GM18909 (cell line): ENCODE measurements around the gene RAD52.
"Not testable (repeated sequence)": the region's sequence is repeated elsewhere in the genome, so short reads cannot be mapped to it uniquely, and the experiment has no call there.

Experiments used
- ATAC-seq: cut with Tn5 transposase; IDR thresholded peaks from one replicate; pipeline ENCODE4 v1.9.1; 2021; ENCODE audit warnings: mild to moderate bottlenecking; ENCODE audit not compliant: unreplicated experiment, poor library complexity

Gene RAD52

GRCh38 chr12:968545-968944, 19.1 kb upstream of the RAD52 start:
- ATAC-seq, result no peak

DNA sequence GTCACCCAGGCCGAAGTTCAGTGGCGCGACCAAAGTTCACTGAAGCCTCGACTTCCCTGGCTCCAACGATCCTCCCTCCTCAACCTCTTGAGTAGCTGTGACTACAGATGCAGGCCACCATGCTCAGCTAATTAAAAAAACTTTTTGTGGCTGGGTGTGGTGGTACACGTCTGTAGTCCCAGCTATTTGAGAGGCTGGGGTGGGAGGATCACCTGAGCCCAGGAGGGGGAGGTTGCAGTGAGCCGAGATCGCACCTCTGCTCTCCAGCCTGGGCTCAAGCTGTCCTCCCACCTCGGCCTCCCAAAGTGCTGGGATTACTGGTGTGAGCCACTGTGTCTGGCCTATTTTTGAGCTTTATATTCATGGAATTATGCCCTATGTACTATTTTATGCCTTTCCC, 18.1 kb upstream of the RAD52 start:
- ATAC-seq, result no peak

DNA sequence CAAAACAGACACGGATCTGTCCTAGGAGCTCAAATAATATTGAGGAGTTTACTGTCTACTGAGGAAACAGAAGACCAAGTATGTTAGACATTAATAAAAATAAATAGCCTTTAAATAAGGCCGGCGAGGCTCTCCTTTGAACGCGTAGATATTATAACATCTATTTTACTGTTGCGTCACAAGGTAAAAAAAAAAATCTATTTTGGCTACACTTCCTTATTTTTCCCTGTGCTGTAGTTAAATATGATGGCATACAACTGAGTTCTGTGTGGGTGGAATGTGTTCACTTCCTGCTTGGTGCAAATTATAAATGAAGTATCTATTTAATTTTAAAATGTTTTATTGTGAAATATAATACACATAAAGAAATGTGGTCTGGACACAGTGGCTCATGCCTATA, 17.2 kb upstream of the RAD52 start:
- ATAC-seq, result no peak

DNA sequence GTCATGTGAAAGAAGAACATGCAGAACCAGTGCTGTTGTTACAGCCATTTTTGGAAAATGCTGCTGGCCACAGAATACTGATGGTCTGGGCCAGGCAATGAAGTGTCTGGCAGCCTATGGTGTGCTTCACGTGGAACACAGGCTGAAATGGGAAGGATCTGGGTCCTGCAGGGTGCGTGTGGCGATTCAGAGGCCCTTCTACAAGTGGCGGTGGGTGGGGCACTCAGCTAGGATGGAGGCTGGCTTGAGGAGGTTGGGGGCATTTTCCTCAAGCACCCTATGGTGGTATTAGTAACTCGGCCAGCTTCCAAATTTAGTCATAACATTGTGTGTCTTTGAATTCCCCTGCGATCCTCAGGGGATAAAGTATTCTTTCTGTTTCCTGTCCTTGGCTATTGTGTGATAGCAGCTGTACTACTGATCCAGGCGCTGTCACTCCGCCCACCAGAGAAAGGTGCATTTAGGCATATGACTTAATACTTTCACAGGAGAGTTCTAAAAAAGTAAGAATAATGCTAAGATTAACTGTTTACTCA, 9.2 kb upstream of the RAD52 start:
- ATAC-seq, result no peak

DNA sequence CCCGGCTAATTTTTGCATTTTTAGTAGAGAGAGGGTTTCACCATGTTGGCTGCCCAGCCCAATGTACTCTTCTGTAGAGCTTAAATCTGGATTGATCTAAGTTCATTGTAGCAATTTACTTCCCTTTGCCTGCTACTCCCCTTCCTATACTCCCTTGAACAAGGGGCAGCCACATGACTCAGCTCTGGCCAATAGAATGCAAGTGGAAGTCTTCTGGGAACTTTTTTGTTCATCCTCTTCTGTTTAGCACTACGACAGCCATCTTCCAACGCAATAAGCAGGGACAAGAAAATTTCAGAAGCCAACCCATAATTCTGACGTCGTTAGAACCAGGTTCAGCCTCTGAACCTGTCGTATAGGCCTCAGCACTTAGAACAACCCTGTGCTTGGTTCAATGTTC, 6.4 kb upstream of the RAD52 start:
- ATAC-seq, result no peak

GRCh38 chr12:954741-955140, 5.2 kb upstream of the RAD52 start:
- ATAC-seq, result no peak

- no peak for ATAC-seq
Measured at GRCh38 chr12:953776-954175, 4.3 kb upstream of the RAD52 start.

DNA sequence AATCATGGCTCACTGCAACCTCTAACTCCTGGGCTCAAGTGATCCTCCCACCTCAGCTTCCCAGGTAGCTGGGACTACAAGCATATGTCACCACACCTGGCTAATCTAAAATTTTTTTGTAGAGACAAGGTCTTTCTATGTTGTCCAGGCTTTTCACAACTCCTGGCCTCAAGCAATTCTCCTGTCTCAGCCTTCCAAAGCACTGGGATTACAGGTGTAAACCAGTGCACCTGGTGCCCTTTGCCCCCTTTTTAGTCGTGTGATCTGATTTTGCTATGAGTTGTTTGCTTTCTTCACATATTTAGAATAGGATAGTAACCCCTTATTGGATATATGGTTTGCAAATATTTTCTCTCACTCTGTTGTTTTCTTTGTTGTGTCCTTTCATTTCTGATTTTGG, 1.7 kb upstream of the RAD52 start:
- no peak for ATAC-seq

GRCh38 chr12:948238-948637, 1.3 kb downstream of the RAD52 start:
- no peak for ATAC-seq

DNA sequence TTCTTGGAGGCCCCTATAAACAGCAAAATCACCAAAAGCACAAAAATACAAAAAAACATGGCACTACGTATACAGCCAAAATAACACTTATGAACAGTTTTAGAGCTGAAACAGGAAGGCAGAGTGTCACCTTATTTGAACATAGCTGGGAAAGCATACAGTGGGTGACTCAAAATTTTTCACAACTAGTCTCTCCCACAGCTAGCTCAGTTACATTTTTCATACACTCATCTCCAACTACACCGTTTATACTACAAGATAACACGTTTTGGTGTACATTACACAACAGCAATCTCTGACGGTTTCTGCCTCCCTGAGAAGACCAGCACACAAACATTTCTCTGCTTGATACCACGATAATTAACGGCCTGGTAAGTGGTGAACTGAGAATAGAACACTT, 2.9 kb downstream of the RAD52 start:
- ATAC-seq, result no peak

DNA sequence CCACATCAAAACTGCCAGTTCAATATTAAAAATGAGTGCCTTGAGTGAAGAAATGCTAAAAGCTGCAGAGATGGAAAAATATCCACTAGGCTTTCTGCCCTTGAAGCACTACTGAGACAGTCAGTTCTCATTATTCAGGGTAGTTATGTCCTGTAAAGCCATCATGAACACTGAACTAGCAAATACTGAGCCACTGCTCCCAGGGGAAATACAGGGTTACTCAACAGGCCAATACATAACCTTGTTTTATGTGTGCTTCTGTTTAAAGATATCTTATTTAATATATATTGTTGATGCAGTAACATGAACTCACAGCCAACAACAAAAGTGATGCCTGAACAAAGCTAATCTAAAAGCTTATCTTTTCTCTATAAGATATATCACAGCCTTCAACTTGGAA, 3.3 kb downstream of the RAD52 start:
- no peak for ATAC-seq

DNA sequence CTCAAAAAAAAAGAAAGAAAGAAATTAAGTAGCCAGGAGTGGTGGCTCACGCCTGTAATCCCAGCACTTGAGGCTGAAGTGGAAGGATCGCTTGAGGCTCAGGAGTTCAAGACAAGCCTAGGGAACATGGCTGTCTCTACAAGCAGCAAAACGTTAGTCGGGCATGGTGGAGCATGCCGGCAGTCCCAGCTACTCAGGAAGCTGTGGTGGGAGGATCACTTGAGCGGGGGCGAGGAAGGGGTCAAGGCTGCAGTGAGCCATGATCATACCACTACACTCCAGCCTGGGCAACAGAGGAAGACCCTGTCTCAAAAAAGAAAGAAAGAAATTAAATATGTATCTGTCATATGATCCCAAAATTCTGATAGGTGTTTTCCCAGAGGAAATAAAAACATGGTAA, 5.3 kb downstream of the RAD52 start:
- no peak for ATAC-seq

DNA sequence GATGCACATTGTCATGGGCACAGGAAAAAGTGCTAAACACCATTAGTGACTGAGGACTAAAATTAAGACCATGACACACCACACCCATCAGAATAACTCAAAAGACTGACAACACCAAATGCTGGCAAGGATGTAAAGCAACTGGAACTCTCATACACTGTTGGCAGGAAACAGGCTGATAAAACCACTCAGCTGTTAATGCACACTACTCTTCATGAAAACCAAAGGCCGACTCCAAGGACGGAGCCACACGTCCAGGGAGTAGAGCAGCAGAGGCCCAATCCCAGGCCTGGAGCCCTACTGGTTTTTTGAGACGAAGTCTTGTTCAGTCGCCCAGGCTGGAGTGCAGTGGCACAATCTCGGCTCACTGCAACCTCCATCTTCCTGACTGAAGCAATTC, 6.4 kb downstream of the RAD52 start:
- ATAC-seq, result no peak

DNA sequence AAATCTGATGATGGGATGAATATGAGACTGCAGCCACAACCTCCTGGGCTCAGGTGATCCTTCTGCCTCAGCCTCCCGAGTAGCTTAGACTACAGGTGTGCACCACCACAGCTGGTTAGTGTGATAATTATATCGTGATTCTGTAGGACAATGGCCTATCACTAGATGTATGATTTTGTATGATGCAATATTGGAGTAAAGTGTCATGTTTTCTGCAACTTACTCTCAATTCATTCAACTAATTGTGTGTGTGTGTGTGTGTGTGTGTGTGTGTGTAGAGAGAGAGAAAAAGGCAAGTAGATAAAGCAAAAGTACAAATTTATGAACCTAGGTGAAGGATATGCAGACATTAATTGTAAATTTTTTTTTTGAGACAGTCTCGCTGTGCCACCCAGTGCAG, 10.7 kb downstream of the RAD52 start:
- no peak for ATAC-seq

DNA sequence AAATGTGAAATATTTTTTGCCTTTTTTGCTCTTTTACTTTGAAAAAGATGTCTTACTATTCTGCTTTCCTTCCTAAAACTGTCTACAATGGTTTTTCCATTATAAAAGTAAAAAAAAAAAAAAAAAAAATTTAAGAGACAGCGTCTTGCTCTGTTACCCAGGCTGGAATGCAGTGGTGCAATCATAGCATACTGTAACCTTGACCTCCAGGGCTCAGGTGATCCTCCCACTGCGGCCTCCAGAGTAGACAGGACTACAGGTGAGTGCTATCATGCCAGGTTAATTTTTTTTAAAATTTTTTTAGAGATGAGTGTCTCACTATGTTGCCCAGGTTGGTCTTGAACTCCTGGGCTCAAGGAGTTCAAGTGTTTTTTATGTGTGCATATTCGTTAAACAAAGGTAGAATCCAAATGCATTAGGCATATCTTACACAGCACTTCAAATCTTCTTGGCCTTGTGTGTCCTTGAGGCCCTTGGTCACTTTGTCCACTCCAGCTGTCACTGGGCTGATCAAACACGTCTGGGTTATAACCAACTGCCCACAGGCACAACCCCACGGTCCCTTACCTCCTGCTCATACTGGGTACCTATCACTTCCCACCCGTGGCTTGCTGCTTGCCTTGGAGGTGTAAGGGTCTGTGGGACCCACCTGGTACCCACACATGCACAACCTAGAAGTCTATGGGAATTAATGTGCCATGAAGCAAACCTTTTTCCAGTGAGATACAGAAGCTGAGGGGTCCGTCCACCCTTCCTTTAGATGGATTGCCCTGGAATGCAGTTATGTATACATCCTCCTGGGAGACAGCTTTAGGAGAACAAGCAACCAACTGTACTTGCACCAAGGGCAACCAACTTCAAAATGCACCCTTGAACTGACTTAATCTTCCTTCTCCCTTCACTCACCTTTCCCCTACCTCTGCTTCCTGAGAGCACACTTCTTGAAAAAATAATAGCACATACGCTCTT, 12.8 kb downstream of the RAD52 start:
- no peak for ATAC-seq

DNA sequence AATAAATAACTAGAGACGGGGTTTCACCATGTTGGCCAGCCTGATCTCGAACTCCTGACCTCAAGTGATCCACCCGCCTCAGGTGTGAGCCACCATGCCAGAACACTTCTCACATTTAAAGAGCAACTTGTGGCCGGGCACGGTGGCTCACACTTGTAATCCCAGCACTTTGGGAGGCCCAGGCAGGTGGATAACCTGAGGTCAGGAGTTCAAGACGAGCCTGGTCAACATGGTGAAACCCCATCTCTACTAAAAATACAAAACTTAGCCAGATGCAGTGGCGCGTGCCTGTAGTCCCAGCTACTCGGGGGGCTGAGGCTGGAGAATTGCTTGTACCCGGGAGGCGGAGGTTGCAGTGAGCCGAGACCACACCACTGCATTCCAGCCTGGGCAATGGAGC, 13.6 kb downstream of the RAD52 start:
- not testable (repeated sequence) for ATAC-seq

- ATAC-seq, result no peak
Measured at GRCh38 chr12:931591-931990, 17.9 kb downstream of the RAD52 start.

GRCh38 chr12:931060-931459, 18.4 kb downstream of the RAD52 start:
- ATAC-seq, result no peak

- no peak for ATAC-seq
Measured at GRCh38 chr12:926641-927040, 22.9 kb downstream of the RAD52 start.

DNA sequence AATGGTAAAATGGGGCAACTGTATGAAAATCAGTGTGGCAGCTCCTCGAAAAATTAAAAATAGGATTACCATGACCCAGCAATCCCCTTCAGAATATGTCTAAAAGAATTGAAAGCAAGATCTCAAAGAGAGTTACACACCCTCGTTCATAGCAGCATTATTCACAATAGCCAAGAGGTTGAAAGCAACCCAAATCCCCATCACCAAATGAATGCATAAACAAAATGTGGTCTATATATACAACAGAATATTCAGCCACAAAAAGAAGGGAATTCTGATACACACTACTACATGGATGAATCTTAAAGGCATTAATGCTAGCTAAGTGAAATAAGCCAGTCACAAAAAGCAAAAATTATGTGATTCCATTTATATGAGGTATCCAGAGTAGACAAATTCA, 27.2 kb downstream of the RAD52 start:
- no peak for ATAC-seq

- no peak for ATAC-seq
Measured at GRCh38 chr12:920676-921075, 28.8 kb downstream of the RAD52 start.
